Liver (tissue), 3 donors: ENCODE measurements around the gene CYB5R4.
A peak's percentile ranks its signal among the peaks of the same experiment; 100 is the strongest.

Experiments
- CTCF ChIP-seq: fragments of 150-350 bp; IDR thresholded peaks from 2 replicates; pipeline ENCODE4 v1.5.1; 2017; ENCODE audit warnings: improper control_type of control experiment, low read depth, low read length; ENCODE audit not compliant: missing input control
- FOXA1 ChIP-seq: IDR thresholded peaks from 2 replicates; pipeline ENCODE4 v1.6.1; 2016; ENCODE audit warnings: antibody characterized with exemption
- FOXA2 ChIP-seq: IDR thresholded peaks from 2 replicates; pipeline ENCODE4 v1.6.1; 2016; ENCODE audit warnings: antibody characterized with exemption
- REST ChIP-seq: IDR thresholded peaks from 2 replicates; pipeline ENCODE4 v1.6.1; 2016; ENCODE audit warnings: antibody characterized with exemption, mild to moderate bottlenecking
- TAF1 ChIP-seq: conservative IDR thresholded peaks from 2 replicates; pipeline ENCODE4 v1.6.1; 2016; ENCODE audit warnings: antibody characterized with exemption, mild to moderate bottlenecking
- YY1 ChIP-seq: IDR thresholded peaks from 2 replicates; pipeline ENCODE4 v1.6.1; 2016; ENCODE audit warnings: antibody characterized with exemption, mild to moderate bottlenecking
- donor health status: healthy.
- donor health status: healthy.

GRCh38 chr6:83904395-83904794 is 44.9 kb downstream of the CYB5R4 start:
- no peak for TF ChIP-seq CTCF
- TF ChIP-seq FOXA1, result no peak
- TF ChIP-seq TAF1, result no peak
- TF ChIP-seq YY1, result peak; percentile 51
- TF ChIP-seq REST, result no peak
- no peak for TF ChIP-seq FOXA2
